Keratinocyte (primary cell): ENCODE results near the gene PEPD.

Experiments used
- CTCF ChIP-seq, 3 experiments: IDR thresholded peaks in 1 of 3; conservative IDR thresholded peaks in 1 of 3; optimal IDR thresholded peaks in 1 of 3; 2 replicates in 2 of 3; 3 replicates in 1 of 3; pipeline versions ENCODE3 to v1.5.1; 2011; ENCODE audit warnings: low read length in 3 of 3, mild to moderate bottlenecking in 3 of 3, moderate library complexity in 2 of 3, control low read depth in 1 of 3, inconsistent platforms in 1 of 3; ENCODE audit not compliant: insufficient read depth in 2 of 3; ENCODE audit errors: extremely low read depth in 1 of 3
- EZH2 ChIP-seq: IDR thresholded peaks from one replicate; pipeline ENCODE4 v1.6.1; 2012; ENCODE audit warnings: inconsistent platforms, mild to moderate bottlenecking, low read length, moderate library complexity

DNA sequence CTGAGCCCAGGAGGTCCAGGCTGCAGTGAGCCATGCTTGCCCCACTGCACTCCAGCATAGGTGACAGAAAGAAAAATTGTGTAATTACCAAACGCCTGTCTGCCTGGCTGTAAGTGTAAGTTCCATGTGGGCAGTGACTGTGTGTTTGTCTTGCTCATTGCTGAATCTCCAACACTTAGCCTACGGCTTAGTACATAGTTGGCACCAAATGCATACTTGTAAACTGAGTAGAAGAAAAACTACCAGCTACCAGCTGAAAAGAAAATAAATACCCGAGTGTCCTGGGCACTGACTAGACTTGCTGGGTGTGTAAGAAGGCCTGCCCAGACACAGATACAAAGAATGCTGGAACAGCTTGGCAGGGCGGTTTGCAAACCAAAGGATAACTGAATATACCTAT, 150.8 kb downstream of the PEPD start:
- TF ChIP-seq CTCF (optimal IDR thresholded peaks at IDR 0.05 in 1 of 3, IDR thresholded peaks at IDR 0.05 in 1 of 3, conservative IDR thresholded peaks at IDR 0.05 in 1 of 3; ENCODE audit: extremely low read depth in 1 of 3, insufficient read depth in 2 of 3, low read length in 3 of 3) (no peak), EZH2 (no peak)
